ENCODE results near the gene PCDHA6.
"Not testable (repeated sequence)": the region's sequence is repeated elsewhere in the genome, so short reads cannot be mapped to it uniquely, and the experiment has no call there.

PCDHA6 gene

GRCh38 chr5:140862441-140863295 is 34.9 kb downstream of the PCDHA6 start:
- Histone ChIP-seq H3K9me3 (ENCODE audit: control insufficient read depth in 5 of 5, low read length in 5 of 5) (peaks cover 0 to 28% (median 21%) of the 10 kb centered on the region in 5 donors), H3K4me1 (ENCODE audit: control insufficient read depth in 5 of 5, insufficient read depth in 5 of 5, low read length in 5 of 5) (no peaks in the 10 kb centered on the region), H3K27ac (ENCODE audit: low read depth, low read length) (no peak overlapping the region), H3K36me3 (ENCODE audit: control insufficient read depth in 5 of 5, insufficient read depth in 5 of 5, low read length in 5 of 5) (no peaks in the 10 kb centered on the region), H3K27me3 (ENCODE audit: control insufficient read depth in 5 of 5, insufficient read depth in 4 of 5, low read length in 5 of 5) (peaks cover 0 to 13% (median 10%) of the 10 kb centered on the region in 5 donors), H3K4me3 (ENCODE audit: low read depth in 1 of 5, low read length in 5 of 5) (no peak overlapping the region), H3K9ac (ENCODE audit: low read length in 5 of 5) (no peak overlapping the region)

DNA sequence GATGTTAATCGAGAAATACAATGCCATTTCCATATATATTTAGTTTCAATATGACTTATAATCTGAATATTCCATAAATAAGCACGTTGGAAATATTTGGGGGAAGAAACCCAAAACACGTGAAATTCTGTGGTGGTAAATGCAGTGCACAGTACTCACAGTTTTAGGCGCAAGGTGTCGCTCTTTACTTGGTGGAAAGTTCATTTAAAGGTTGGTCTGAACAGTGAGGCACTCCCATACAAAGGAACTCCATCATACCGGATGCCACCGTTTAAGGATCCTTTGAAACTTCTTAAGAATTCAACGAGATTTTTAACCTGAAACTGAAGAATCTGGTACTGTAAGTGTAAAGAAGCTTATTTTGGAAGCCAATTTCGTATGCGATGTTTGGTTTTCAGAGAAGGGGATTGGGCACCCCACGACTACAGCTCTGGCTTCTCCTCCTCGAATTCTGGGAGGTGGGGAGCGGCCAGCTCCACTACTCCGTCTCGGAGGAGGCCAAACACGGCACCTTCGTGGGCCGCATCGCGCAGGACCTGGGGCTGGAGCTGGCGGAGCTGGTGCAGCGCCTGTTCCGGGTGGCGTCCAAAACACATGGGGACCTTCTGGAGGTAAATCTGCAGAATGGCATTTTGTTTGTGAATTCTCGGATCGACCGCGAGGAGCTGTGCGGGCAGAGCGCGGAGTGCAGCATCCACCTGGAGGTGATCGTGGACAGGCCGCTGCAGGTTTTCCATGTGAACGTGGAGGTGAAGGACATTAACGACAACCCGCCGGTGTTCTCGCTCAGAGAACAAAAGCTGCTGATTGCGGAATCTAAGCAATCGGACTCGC is 41.2 kb downstream of the PCDHA6 start, which contains the start of gene PCDHA11:
TSS of gene PCDHA11 (plus strand) at position 237 of the 834 bp plus-strand sequence. CDS start at position 384, 147 bp downstream.
- Histone ChIP-seq H3K9ac (ENCODE audit: low read length in 5 of 5) (no peak within 1 kb of the TSS), H3K27me3 (ENCODE audit: control insufficient read depth in 5 of 5, insufficient read depth in 4 of 5, low read length in 5 of 5) (peaks cover 0 to 13% (median 4%) of the 10 kb centered on the region in 5 donors), H3K36me3 (ENCODE audit: control insufficient read depth in 5 of 5, insufficient read depth in 5 of 5, low read length in 5 of 5) (no peaks in the 10 kb centered on the region), H3K4me3 (ENCODE audit: low read depth in 1 of 5, low read length in 5 of 5) (peak within 1 kb of the TSS in 3 of 5 donors; percentile 17 to 42 (median 22)), H3K4me1 (ENCODE audit: control insufficient read depth in 5 of 5, insufficient read depth in 5 of 5, low read length in 5 of 5) (no peaks in the 10 kb centered on the region), H3K27ac (ENCODE audit: low read depth, low read length) (no peak within 1 kb of the TSS), H3K9me3 (ENCODE audit: control insufficient read depth in 5 of 5, low read length in 5 of 5) (peaks cover 2 to 23% (median 15%) of the 10 kb centered on the region in 5 donors)

DNA sequence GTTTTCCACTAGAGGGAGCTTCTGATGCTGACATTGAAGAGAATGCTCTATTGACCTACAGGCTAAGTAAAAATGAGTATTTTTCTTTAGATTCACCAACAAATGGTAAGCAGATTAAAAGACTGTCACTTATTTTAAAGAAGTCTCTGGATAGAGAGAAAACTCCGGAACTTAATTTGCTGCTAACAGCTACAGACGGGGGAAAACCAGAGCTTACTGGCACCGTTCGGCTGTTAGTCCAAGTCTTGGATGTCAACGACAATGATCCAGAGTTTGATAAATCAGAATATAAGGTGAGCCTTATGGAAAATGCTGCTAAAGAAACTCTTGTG is 41.8 kb downstream of the PCDHA6 start:
- H3K9ac ChIP-seq (ENCODE audit: low read length in 5 of 5) = no peak overlapping the region
- no peak overlapping the region for H3K27ac ChIP-seq (ENCODE audit: low read depth, low read length)
- H3K4me1 ChIP-seq (ENCODE audit: control insufficient read depth in 5 of 5, insufficient read depth in 5 of 5, low read length in 5 of 5) = no peaks in the 10 kb centered on the region
- H3K4me3 ChIP-seq (ENCODE audit: low read depth in 1 of 5, low read length in 5 of 5) = peak overlapping the region in 2 of 5 donors; percentile 22 to 27
- peaks cover 2 to 23% (median 15%) of the 10 kb centered on the region in 5 donors for H3K9me3 ChIP-seq (ENCODE audit: control insufficient read depth in 5 of 5, low read length in 5 of 5)
- peaks cover 0 to 13% (median 4%) of the 10 kb centered on the region in 5 donors for H3K27me3 ChIP-seq (ENCODE audit: control insufficient read depth in 5 of 5, insufficient read depth in 4 of 5, low read length in 5 of 5)
- H3K36me3 ChIP-seq (ENCODE audit: control insufficient read depth in 5 of 5, insufficient read depth in 5 of 5, low read length in 5 of 5) = no peaks in the 10 kb centered on the region

GRCh38 chr5:140870221-140871201 is 42.8 kb downstream of the PCDHA6 start:
- peaks cover 0 to 16% (median 4%) of the 10 kb centered on the region in 5 donors for H3K27me3 ChIP-seq (ENCODE audit: control insufficient read depth in 5 of 5, insufficient read depth in 4 of 5, low read length in 5 of 5)
- H3K9me3 ChIP-seq (ENCODE audit: control insufficient read depth in 5 of 5, low read length in 5 of 5) = peaks cover 4 to 23% (median 18%) of the 10 kb centered on the region in 5 donors
- no peaks in the 10 kb centered on the region for H3K36me3 ChIP-seq (ENCODE audit: control insufficient read depth in 5 of 5, insufficient read depth in 5 of 5, low read length in 5 of 5)
- H3K27ac ChIP-seq (ENCODE audit: low read depth, low read length) = no peak overlapping the region
- peak overlapping the region in 1 of 5 donors; percentile 25 for H3K4me3 ChIP-seq (ENCODE audit: low read depth in 1 of 5, low read length in 5 of 5)
- H3K4me1 ChIP-seq (ENCODE audit: control insufficient read depth in 5 of 5, insufficient read depth in 5 of 5, low read length in 5 of 5) = no peaks in the 10 kb centered on the region
- H3K9ac ChIP-seq (ENCODE audit: low read length in 5 of 5) = no peak overlapping the region

DNA sequence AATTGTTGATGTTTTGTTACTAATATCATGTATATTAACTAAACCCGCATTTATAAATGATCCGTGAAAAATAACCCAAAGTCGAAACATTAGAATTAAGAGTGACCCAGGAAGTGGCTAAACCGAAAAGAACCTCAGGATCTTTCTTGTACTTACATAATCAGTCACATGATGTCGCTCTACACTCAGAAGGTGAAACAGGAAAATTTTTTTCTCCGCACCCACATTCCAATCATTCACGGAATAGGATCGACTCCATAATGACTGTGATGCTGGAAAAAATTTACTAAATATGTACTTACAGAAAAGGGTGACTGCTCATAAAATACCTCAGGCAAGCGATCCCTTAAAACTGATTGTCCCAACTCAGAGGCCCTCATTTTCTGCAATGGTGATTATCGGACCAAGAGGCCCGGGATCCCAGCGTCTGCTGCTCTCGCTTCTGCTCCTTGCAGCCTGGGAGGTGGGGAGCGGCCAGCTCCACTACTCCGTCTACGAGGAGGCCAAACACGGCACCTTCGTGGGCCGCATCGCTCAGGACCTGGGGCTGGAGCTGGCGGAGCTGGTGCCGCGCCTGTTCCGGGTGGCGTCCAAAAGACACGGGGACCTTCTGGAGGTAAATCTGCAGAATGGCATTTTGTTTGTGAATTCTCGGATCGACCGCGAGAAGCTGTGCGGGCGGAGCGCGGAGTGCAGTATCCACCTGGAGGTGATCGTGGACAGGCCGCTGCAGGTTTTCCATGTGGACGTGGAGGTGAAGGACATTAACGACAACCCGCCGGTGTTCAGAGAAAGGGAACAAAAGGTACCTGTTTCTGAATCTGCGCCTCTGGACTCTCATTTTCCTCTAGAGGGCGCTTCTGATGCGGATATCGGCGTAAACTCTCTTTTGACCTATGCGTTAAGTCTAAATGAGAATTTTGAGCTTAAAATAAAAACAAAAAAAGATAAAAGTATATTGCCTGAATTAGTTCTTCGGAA is 47.6 kb downstream of the PCDHA6 start, which contains the start of gene PCDHA12:
TSS of gene PCDHA12 (plus strand) at position 224 of the 981 bp plus-strand sequence. CDS start at position 389, 165 bp downstream.
- Histone ChIP-seq H3K4me3 (ENCODE audit: low read depth in 1 of 5, low read length in 5 of 5) (peak within 1 kb of the TSS in 2 of 5 donors; percentile 14 to 21), H3K27ac (ENCODE audit: low read depth, low read length) (no peak within 1 kb of the TSS), H3K9me3 (ENCODE audit: control insufficient read depth in 5 of 5, low read length in 5 of 5) (peaks cover 2 to 31% (median 25%) of the 10 kb centered on the region in 5 donors)

GRCh38 chr5:140876541-140877261 is 48.9 kb downstream of the PCDHA6 start:
- not testable (repeated sequence) for H3K4me3 ChIP-seq (ENCODE audit: low read depth in 1 of 5, low read length in 5 of 5); H3K4me1 ChIP-seq (ENCODE audit: control insufficient read depth in 5 of 5, insufficient read depth in 5 of 5, low read length in 5 of 5); H3K36me3 ChIP-seq (ENCODE audit: control insufficient read depth in 5 of 5, insufficient read depth in 5 of 5, low read length in 5 of 5); H3K9ac ChIP-seq (ENCODE audit: low read length in 5 of 5); H3K27ac ChIP-seq (ENCODE audit: low read depth, low read length)
- H3K27me3 ChIP-seq (ENCODE audit: control insufficient read depth in 5 of 5, insufficient read depth in 4 of 5, low read length in 5 of 5) = peaks cover 0 to 17% (median 3%) of the 10 kb centered on the region in 5 donors
- peaks cover 2 to 21% (median 16%) of the 10 kb centered on the region in 5 donors for H3K9me3 ChIP-seq (ENCODE audit: control insufficient read depth in 5 of 5, low read length in 5 of 5)

More for the DNA sequence above, 47.6 kb downstream of the PCDHA6 start, which contains the start of gene PCDHA12:
- H3K4me1 ChIP-seq (ENCODE audit: control insufficient read depth in 5 of 5, insufficient read depth in 5 of 5, low read length in 5 of 5) = no peaks in the 10 kb centered on the region
- H3K27me3 ChIP-seq (ENCODE audit: control insufficient read depth in 5 of 5, insufficient read depth in 4 of 5, low read length in 5 of 5) = peaks cover 0 to 23% (median 4%) of the 10 kb centered on the region in 5 donors
- no peaks in the 10 kb centered on the region for H3K36me3 ChIP-seq (ENCODE audit: control insufficient read depth in 5 of 5, insufficient read depth in 5 of 5, low read length in 5 of 5)
- H3K9ac ChIP-seq (ENCODE audit: low read length in 5 of 5) = no peak within 1 kb of the TSS

DNA sequence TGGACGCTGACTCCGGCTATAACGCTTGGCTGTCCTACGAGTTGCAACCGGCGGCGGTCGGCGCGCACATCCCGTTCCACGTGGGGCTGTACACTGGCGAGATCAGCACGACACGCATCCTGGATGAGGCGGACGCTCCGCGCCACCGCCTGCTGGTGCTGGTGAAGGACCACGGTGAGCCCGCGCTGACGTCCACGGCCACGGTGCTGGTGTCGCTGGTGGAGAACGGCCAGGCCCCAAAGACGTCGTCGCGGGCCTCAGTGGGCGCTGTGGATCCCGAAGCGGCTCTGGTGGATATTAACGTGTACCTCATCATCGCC is 49.5 kb downstream of the PCDHA6 start:
- Histone ChIP-seq H3K4me1 (ENCODE audit: control insufficient read depth in 5 of 5, insufficient read depth in 5 of 5, low read length in 5 of 5) (peaks cover 0 to 5% (median 0%) of the 10 kb centered on the region in 5 donors), H3K27ac (ENCODE audit: low read depth, low read length) (no peak overlapping the region), H3K4me3 (ENCODE audit: low read depth in 1 of 5, low read length in 5 of 5) (peak overlapping the region in 1 of 5 donors; percentile 7), H3K27me3 (ENCODE audit: control insufficient read depth in 5 of 5, insufficient read depth in 4 of 5, low read length in 5 of 5) (peaks cover 0 to 16% (median 3%) of the 10 kb centered on the region in 5 donors), H3K9me3 (ENCODE audit: control insufficient read depth in 5 of 5, low read length in 5 of 5) (peaks cover 2 to 21% (median 16%) of the 10 kb centered on the region in 5 donors), H3K9ac (ENCODE audit: low read length in 5 of 5) (no peak overlapping the region), H3K36me3 (ENCODE audit: control insufficient read depth in 5 of 5, insufficient read depth in 5 of 5, low read length in 5 of 5) (no peaks in the 10 kb centered on the region)
